Measurements from ENCODE around the gene RSRC1.

GRCh38 chr3:158535918-158536317 lies 426.0 kb downstream of the RSRC1 start:
- TF ChIP-seq, protein P1, sequence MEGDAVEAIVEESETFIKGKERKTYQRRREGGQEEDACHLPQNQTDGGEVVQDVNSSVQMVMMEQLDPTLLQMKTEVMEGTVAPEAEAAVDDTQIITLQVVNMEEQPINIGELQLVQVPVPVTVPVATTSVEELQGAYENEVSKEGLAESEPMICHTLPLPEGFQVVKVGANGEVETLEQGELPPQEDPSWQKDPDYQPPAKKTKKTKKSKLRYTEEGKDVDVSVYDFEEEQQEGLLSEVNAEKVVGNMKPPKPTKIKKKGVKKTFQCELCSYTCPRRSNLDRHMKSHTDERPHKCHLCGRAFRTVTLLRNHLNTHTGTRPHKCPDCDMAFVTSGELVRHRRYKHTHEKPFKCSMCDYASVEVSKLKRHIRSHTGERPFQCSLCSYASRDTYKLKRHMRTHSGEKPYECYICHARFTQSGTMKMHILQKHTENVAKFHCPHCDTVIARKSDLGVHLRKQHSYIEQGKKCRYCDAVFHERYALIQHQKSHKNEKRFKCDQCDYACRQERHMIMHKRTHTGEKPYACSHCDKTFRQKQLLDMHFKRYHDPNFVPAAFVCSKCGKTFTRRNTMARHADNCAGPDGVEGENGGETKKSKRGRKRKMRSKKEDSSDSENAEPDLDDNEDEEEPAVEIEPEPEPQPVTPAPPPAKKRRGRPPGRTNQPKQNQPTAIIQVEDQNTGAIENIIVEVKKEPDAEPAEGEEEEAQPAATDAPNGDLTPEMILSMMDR (optimal IDR thresholded peaks at IDR 0.05 in 1 of 3, IDR thresholded peaks at IDR 0.05 in 1 of 3, conservative IDR thresholded peaks at IDR 0.05 in 1 of 3; ENCODE audit: extremely low read depth in 1 of 3, insufficient read depth in 2 of 3, low read length in 3 of 3): no peak
- no peak for TF ChIP-seq EZH2 (IDR thresholded peaks at IDR 0.05; ENCODE audit: low read length)

Measured in keratinocyte (primary cell).